Ovary (tissue), 9 donors: Measurements from ENCODE around the gene CDKN2B-AS1. TPM values are rescaled to one million over a fixed set of nuclear protein-coding genes. Genes with fewer than 3 reads are reported as not detected.

ENCODE experiments used
- DNase-seq, 5 donors: peaks; one replicate each; pipeline ENCODE4 v3.0.0-alpha.2; 2019 to 2020
- H3K27ac ChIP-seq, 2 donors: fragments of 200-600 bp; one replicate each; pipeline versions ENCODE4 v1.5.1 to v1.8.0; 2019 to 2022
- H3K27me3 ChIP-seq: fragments of 200-600 bp; one replicate; pipeline ENCODE4 v1.8.0; 2022
- H3K36me3 ChIP-seq: fragments of 200-600 bp; sonication (generic); one replicate; pipeline ENCODE4 v1.5.1; 2019
- H3K4me1 ChIP-seq: one replicate; pipeline ENCODE4 v1.8.1; 2013; ENCODE audit warnings: mild to moderate bottlenecking, moderate library complexity; ENCODE audit not compliant: insufficient read depth
- H3K4me3 ChIP-seq: fragments of 200-600 bp; sonication (generic); one replicate; pipeline ENCODE4 v1.5.1; 2017
- H3K9me3 ChIP-seq, 2 donors: fragments of 200-600 bp in 1 of 2; sonication (generic) in 1 of 2; one replicate each; pipeline versions ENCODE4 v1.5.1 to v1.8.1; 2013 to 2019; ENCODE audit warnings: mild to moderate bottlenecking in 1 of 2, moderate library complexity in 1 of 2
- CTCF ChIP-seq, 3 donors: fragments of 450-650 bp in 2 of 3; fragments of 200-600 bp in 1 of 3; IDR thresholded peaks; one replicate each; pipeline versions ENCODE4 v1.5.1 to v1.8.0; 2016 to 2022; ENCODE audit warnings: antibody characterized with exemption in 3 of 3, mild to moderate bottlenecking in 1 of 3
- EP300 ChIP-seq: sonication (generic); formaldehyde crosslinking; IDR thresholded peaks from one replicate; pipeline ENCODE4 v1.6.1; 2017; ENCODE audit warnings: antibody characterized with exemption
- POLR2A ChIP-seq: fragments of 450-650 bp; IDR thresholded peaks from one replicate; pipeline ENCODE4 v1.6.1; 2017; ENCODE audit warnings: antibody characterized with exemption, mild to moderate bottlenecking, moderate library complexity
- WGBS, 3 donors: extraction: QIAGEN DNeasy Blood & Tissue Kit in 1 of 3; methylation state at CpG; one replicate each; pipeline versions ENCODE4 v1.1.5 to v1.1.7; 2013 to 2017; 5-methylcytosine and 5-hydroxymethylcytosine counted together
- intact Hi-C, 4 donors: fragments of 100-400 bp; cut with DNase I; formaldehyde crosslinking; loops; one replicate each; pipeline versions ENCODE4 v1.11.0 to v1.15.1; 2022 to 2023
- polyA plus RNA-seq, 2 donors: library from polyadenylated mRNA; stranded (reverse); fragments of 200-250 nt in 1 of 2; fragments of 350-450 nt in 1 of 2; fragmentation: Illumina TruSeq in 1 of 2; extraction: RNeasy Lipid Tissue Mini Kit (QIAGEN cat#74804) in 1 of 2; gene quantifications; one replicate each; pipeline ENCODE4 v1.2.3, GENCODE V29; 2013 to 2014
- total RNA-seq, 7 donors: library from RNA; depleted of rRNA in 2 of 7; stranded (reverse); fragments of >200 nt in 2 of 7; fragmentation: NEBNext Ultra II Directional in 3 of 7; extraction: Animal tissue kit (Norgen Biotek cat#: 25700) in 3 of 7; gene quantifications; one replicate each; pipeline versions ENCODE4 v1.1.0 to v1.2.4, GENCODE V29; 2016 to 2023
- donor health status: DM: no; HTN: no; CAD: no; lungs with moderate emphysema.
- donor health status: DM: no; HTN: no; CAD: no.
- donor health status: Bipolar disorder and iron deficiency.
- donor health status: DM: yes; HTN: yes; CAD: no.
- donor health status: DM: no; HTN: no; CAD: no.
- donor health status: DM: yes; HTN: yes; CAD: no.

The CDKN2B-AS1 gene
- total and polyA plus RNA-seq, 9 donors = 0.06 to 2.1 (median 0.58) TPM; not detected in 1

GRCh38 chr9:22142671-22143070 is 148.1 kb downstream of the CDKN2B-AS1 start:
- no peaks in the 10 kb centered on the region for H3K36me3 ChIP-seq
- H3K27me3 ChIP-seq = no peaks in the 10 kb centered on the region
- H3K27ac ChIP-seq = no peak overlapping the region
- intact Hi-C loops = no loop called here
- WGBS, 3 donors = 50 to 60% (median 59%) methylated on average over 2 of the region's 2 CpGs
- no peak for DNase-seq
- no peak for TF ChIP-seq CTCF (IDR thresholded peaks at IDR 0.05)
- TF ChIP-seq EP300 = no peak
- no peak for TF ChIP-seq POLR2A
- H3K9me3 ChIP-seq = no peaks in the 10 kb centered on the region
- no peaks in the 10 kb centered on the region for H3K4me1 ChIP-seq
- H3K4me3 ChIP-seq = no peak overlapping the region

- no peaks in the 10 kb centered on the region for H3K4me1 ChIP-seq
- no peak for TF ChIP-seq EP300
- no peak for TF ChIP-seq POLR2A
- TF ChIP-seq CTCF (IDR thresholded peaks at IDR 0.05) = no peak
- WGBS, 3 donors = 0 to 25% (median 0%) methylated on average over 1 of the region's 1 CpG
Observed at GRCh38 chr9:22143799-22144625, 149.4 kb downstream of the CDKN2B-AS1 start.

GRCh38 chr9:22146604-22147003 is 152.0 kb downstream of the CDKN2B-AS1 start:
- no peak for DNase-seq
- Histone ChIP-seq H3K27ac (no peak overlapping the region), H3K9me3 (no peaks in the 10 kb centered on the region), H3K36me3 (no peaks in the 10 kb centered on the region), H3K4me1 (no peaks in the 10 kb centered on the region), H3K4me3 (no peak overlapping the region), H3K27me3 (no peaks in the 10 kb centered on the region)
- intact Hi-C loops = no loop called here
- 90 to 94% (median 93%) methylated on average over 3 of the region's 3 CpGs for WGBS, 3 donors
- TF ChIP-seq EP300 (no peak), CTCF (IDR thresholded peaks at IDR 0.05) (no peak), POLR2A (no peak)

More at GRCh38 chr9:22143799-22144625, 149.4 kb downstream of the CDKN2B-AS1 start:
- DNase-seq = no peak
- Histone ChIP-seq H3K27ac (no peak overlapping the region), H3K4me3 (no peak overlapping the region), H3K9me3 (no peaks in the 10 kb centered on the region), H3K36me3 (no peaks in the 10 kb centered on the region), H3K27me3 (no peaks in the 10 kb centered on the region)
- intact Hi-C loops = no loop called here

GRCh38 chr9:22147813-22148527 is 153.4 kb downstream of the CDKN2B-AS1 start:
- Histone ChIP-seq H3K27ac (no peak overlapping the region), H3K4me1 (no peaks in the 10 kb centered on the region), H3K27me3 (no peaks in the 10 kb centered on the region), H3K9me3 (no peaks in the 10 kb centered on the region), H3K36me3 (no peaks in the 10 kb centered on the region), H3K4me3 (no peak overlapping the region)
- no peak for DNase-seq
- intact Hi-C loops = no loop called here
- TF ChIP-seq CTCF (IDR thresholded peaks at IDR 0.05) = no peak
- TF ChIP-seq POLR2A = no peak
- TF ChIP-seq EP300 = no peak
- 85 to 87% (median 86%) methylated on average over 8 of the region's 8 CpGs for WGBS, 3 donors
